ENCODE measurements around the gene NDUFB7.
"Not testable (repeated sequence)": the region's sequence is repeated elsewhere in the genome, so short reads cannot be mapped to it uniquely, and the experiment has no call there.

NDUFB7 gene

DNA sequence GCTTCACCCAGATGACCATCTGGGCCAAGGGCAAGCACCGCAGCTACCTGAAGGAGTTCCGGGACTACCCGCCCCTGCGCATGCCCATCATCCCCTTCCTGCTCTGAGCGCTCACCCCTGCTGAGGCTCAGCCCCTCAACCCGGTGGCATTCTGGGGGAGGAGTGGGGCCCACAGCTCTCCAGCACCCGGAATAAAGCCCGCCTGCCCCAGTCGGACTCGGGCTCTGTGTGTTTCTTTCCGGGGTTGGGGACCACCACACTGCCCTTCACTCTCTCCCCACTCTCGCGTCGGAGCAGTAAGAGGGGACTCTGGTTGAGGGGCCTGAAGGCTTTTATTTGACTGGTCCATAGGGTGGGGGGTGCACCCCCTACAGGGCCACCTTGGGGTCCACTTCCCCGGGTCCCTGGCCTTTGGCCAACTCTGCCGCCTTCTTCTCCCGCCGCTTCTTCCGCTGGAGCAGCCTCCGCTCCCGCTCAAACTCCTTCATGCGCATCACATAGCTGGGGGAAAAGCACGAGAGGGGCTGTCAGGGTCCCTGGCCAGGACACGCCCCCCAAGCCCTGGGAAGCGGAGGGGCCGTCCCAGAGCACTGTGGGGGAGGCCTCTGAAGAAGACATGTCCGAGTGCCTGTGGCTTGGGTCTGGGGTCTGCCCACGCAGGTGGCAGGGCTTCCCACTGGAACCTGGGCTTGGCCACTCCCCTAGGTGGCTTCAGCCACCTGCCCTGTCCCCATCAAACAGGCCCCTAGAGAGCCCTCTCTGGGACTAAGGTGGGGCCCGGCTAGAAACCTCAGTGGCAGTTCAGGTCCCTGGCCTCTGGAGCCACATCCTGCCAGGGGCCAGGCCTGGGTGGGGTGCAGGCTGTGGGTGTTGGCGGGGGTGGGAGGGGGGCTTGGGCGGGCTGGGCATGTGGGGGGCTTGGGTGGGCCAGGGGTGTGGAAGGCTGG is 5.8 kb downstream of the NDUFB7 start:
- Histone ChIP-seq H3K27ac (ENCODE audit: low read length) (no peak overlapping the region), H3K27me3 (replicated peaks; ENCODE audit: insufficient read depth, low read length) (no peaks in the 10 kb centered on the region), H3K79me2 (ENCODE audit: low read length) (peaks cover 21% of the 10 kb centered on the region), H3K9me2 (replicated peaks; ENCODE audit: insufficient read depth, low read length) (no peaks in the 10 kb centered on the region), H2AFZ (ENCODE audit: low read length) (no peak overlapping the region), H3K4me3 (ENCODE audit: low read length) (no peak overlapping the region), H3K9ac (ENCODE audit: low read length) (no peak overlapping the region), H4K20me1 (ENCODE audit: insufficient read depth, low read length) (no peaks in the 10 kb centered on the region), H3K36me3 (replicated peaks; ENCODE audit: insufficient read depth, low read length) (no peaks in the 10 kb centered on the region), H3K4me2 (ENCODE audit: low read depth, low read length) (no peak overlapping the region), H3F3A (ENCODE audit: insufficient read depth, low read length) (no peaks in the 10 kb centered on the region), H3K4me1 (ENCODE audit: low read length) (peaks cover 6% of the 10 kb centered on the region; the same call in 1 of the 2 replicates), H3K9me3 (replicated peaks; ENCODE audit: insufficient read depth, low read length) (no peaks in the 10 kb centered on the region)
- no peak for DNase-seq
- TF ChIP-seq, protein P1, sequence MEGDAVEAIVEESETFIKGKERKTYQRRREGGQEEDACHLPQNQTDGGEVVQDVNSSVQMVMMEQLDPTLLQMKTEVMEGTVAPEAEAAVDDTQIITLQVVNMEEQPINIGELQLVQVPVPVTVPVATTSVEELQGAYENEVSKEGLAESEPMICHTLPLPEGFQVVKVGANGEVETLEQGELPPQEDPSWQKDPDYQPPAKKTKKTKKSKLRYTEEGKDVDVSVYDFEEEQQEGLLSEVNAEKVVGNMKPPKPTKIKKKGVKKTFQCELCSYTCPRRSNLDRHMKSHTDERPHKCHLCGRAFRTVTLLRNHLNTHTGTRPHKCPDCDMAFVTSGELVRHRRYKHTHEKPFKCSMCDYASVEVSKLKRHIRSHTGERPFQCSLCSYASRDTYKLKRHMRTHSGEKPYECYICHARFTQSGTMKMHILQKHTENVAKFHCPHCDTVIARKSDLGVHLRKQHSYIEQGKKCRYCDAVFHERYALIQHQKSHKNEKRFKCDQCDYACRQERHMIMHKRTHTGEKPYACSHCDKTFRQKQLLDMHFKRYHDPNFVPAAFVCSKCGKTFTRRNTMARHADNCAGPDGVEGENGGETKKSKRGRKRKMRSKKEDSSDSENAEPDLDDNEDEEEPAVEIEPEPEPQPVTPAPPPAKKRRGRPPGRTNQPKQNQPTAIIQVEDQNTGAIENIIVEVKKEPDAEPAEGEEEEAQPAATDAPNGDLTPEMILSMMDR (IDR thresholded peaks at IDR 0.05; ENCODE audit: low read length) = no peak
- TF ChIP-seq EZH2 (optimal IDR thresholded peaks at IDR 0.05; ENCODE audit: low read depth, low read length) (no peak), EZH2phosphoT487 (IDR thresholded peaks at IDR 0.05; ENCODE audit: low read length) (no peak)

DNA sequence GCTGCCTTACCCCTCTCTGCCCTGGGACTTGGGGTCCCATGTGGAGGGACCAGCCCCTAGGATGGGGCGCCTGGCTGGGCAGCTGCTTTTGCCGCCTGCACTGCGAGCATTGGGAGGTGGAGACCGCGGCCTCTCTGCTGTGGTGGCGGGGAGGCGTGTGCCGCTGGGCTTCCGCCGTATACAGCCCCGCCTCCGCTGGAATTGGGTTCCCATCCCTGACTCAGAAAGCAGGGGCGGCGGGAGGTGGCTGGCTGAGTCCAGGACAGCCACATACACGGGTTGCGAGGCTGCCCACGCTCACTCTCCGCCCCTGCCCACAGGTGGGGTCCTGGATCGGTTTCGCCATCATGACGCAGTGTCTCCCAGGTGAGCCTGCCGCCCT is 6.6 kb downstream of the NDUFB7 start:
- H3K9me2 ChIP-seq (replicated peaks; ENCODE audit: insufficient read depth, low read length) = no peaks in the 10 kb centered on the region
- no peaks in the 10 kb centered on the region for H3K4me1 ChIP-seq (ENCODE audit: low read length)
- H3K36me3 ChIP-seq (replicated peaks; ENCODE audit: insufficient read depth, low read length) = no peaks in the 10 kb centered on the region
- H3K27me3 ChIP-seq (replicated peaks; ENCODE audit: insufficient read depth, low read length) = no peaks in the 10 kb centered on the region
- no peaks in the 10 kb centered on the region for H4K20me1 ChIP-seq (ENCODE audit: insufficient read depth, low read length)
- H3F3A ChIP-seq (ENCODE audit: insufficient read depth, low read length) = no peaks in the 10 kb centered on the region
- no peak overlapping the region for H3K27ac ChIP-seq (ENCODE audit: low read length)
- H3K4me3 ChIP-seq (ENCODE audit: low read length) = no peak overlapping the region
- H3K9ac ChIP-seq (ENCODE audit: low read length) = no peak overlapping the region
- no peak overlapping the region for H3K4me2 ChIP-seq (ENCODE audit: low read depth, low read length)
- H3K9me3 ChIP-seq (replicated peaks; ENCODE audit: insufficient read depth, low read length) = no peaks in the 10 kb centered on the region
- no peak for TF ChIP-seq EZH2 (optimal IDR thresholded peaks at IDR 0.05; ENCODE audit: low read depth, low read length)
- TF ChIP-seq EZH2phosphoT487 (IDR thresholded peaks at IDR 0.05; ENCODE audit: low read length) = no peak
- TF ChIP-seq, protein P1 (IDR thresholded peaks at IDR 0.05; ENCODE audit: low read length) = no peak
- DNase-seq = no peak
- H3K79me2 ChIP-seq (ENCODE audit: low read length) = peaks cover 20% of the 10 kb centered on the region
- no peak overlapping the region for H2AFZ ChIP-seq (ENCODE audit: low read length)

DNA sequence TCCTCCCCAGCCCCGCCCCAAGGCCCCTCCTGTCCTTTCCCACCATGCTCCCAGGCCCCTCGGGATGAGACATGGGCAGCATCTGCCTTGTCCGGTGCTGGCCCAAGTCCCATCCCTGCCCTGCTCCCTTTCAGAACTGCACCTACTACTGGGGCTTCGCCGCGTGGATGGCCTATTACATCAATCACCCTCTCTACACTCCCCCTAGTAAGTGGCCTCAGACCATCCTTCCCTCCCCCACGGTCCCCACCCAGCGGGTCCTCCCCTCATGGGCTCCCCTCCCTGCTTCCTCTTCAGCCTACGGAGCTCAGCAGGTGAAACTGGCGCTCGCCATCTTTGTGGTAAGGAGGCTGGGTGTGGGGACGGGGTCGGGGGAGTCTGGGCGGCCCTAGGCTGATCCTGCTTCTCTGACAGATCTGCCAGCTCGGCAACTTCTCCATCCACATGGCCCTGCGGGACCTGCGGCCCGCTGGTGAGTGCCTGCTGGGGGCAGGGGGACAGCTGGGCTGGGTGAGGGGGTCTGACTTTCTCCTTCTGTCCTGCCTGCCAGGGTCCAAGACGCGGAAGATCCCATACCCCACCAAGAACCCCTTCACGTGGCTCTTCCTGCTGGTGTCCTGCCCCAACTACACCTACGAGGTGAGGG is 7.1 kb downstream of the NDUFB7 start:
- H3K27me3 ChIP-seq (replicated peaks; ENCODE audit: insufficient read depth, low read length); DNase-seq; H3K4me1 ChIP-seq (ENCODE audit: low read length); H2AFZ ChIP-seq (ENCODE audit: low read length); H3K4me3 ChIP-seq (ENCODE audit: low read length); H3K36me3 ChIP-seq (replicated peaks; ENCODE audit: insufficient read depth, low read length); H3K9me2 ChIP-seq (replicated peaks; ENCODE audit: insufficient read depth, low read length); H3F3A ChIP-seq (ENCODE audit: insufficient read depth, low read length); H4K20me1 ChIP-seq (ENCODE audit: insufficient read depth, low read length); H3K9ac ChIP-seq (ENCODE audit: low read length); H3K9me3 ChIP-seq (replicated peaks; ENCODE audit: insufficient read depth, low read length); H3K27ac ChIP-seq (ENCODE audit: low read length); H3K4me2 ChIP-seq (ENCODE audit: low read depth, low read length): not testable (repeated sequence)
- H3K79me2 ChIP-seq (ENCODE audit: low read length) = peaks cover 22% of the 10 kb centered on the region

Measured in MM.1S (cell line).